WTC11 (cell line): ENCODE measurements around the gene MACF1. TPM values are rescaled to one million over a fixed set of nuclear protein-coding genes. Genes with fewer than 3 reads are reported as not detected.

Source experiments
- ATAC-seq: fragments of 200-7000 bp; cut with Tn5 transposase; 2 replicates; pipeline ENCODE4 v1.10.0; 2021; ENCODE audit warnings: mild to moderate bottlenecking, moderate library complexity
- CTCF ChIA-PET: fragments of 300-600 bp; sonication (Branson Sonifier 250); formaldehyde crosslinking; loops from one replicate; lab custom pipeline; 2021; ENCODE audit warnings: antibody characterized with exemption; lab: Charles Lee
- POLR2A ChIA-PET: fragments of 350-600 bp; sonication (Branson Sonifier 250); formaldehyde crosslinking; loops from one replicate; lab custom pipeline; 2021; ENCODE audit warnings: antibody characterized with exemption; lab: Charles Lee
- DNase-seq: peaks from one replicate; pipeline ENCODE4 v3.0.0; 2021; ENCODE audit warnings: low spot score
- H3K27ac Mint-ChIP-seq: 2 replicates; pipeline ENCODE4 v1.8.0; 2021; ENCODE audit warnings: mixed read lengths
- H3K27me3 Mint-ChIP-seq: 2 replicates; pipeline ENCODE4 v1.8.0; 2021; ENCODE audit warnings: low read depth, mild to moderate bottlenecking, moderate library complexity, mixed read lengths
- H3K36me3 Mint-ChIP-seq: 2 replicates; pipeline ENCODE4 v1.8.0; 2021; ENCODE audit warnings: mixed read lengths
- H3K4me1 Mint-ChIP-seq: 2 replicates; pipeline ENCODE4 v1.8.0; 2022; ENCODE audit warnings: mixed read lengths
- H3K4me3 Mint-ChIP-seq: 2 replicates; pipeline ENCODE4 v1.8.0; 2021; ENCODE audit warnings: mild to moderate bottlenecking, moderate library complexity, mixed read lengths
- H3K9me3 Mint-ChIP-seq: 2 replicates; pipeline ENCODE4 v1.8.0; 2021; ENCODE audit warnings: mixed read lengths
- CDX4 ChIP-seq: fragments of 250-450 bp; sonication (Bioruptor Pico); IDR thresholded peaks from 2 replicates; pipeline ENCODE4 v1.9.0; 2021; ENCODE audit warnings: moderate library complexity, mild to moderate bottlenecking, inconsistent platforms, borderline replicate concordance
- CREB1 ChIP-seq: sonication (generic); formaldehyde crosslinking; IDR thresholded peaks from 2 replicates; pipeline ENCODE4 v1.8.0; 2023; ENCODE audit warnings: mild to moderate bottlenecking, missing genetic modification reagents
- E2F4 ChIP-seq: sonication (generic); formaldehyde crosslinking; IDR thresholded peaks from 2 replicates; pipeline ENCODE4 v1.8.1; 2022; ENCODE audit warnings: low read depth, mild to moderate bottlenecking, moderate library complexity, missing genetic modification reagents, borderline replicate concordance
- FOXJ3 ChIP-seq: sonication (generic); formaldehyde crosslinking; IDR thresholded peaks from 2 replicates; pipeline ENCODE4 v1.9.0; 2021; ENCODE audit warnings: missing genetic modification reagents, mild to moderate bottlenecking, borderline replicate concordance
- IRF2 ChIP-seq: sonication (generic); formaldehyde crosslinking; IDR thresholded peaks from 2 replicates; pipeline ENCODE4 v1.8.0; 2022; ENCODE audit warnings: low read depth, missing genetic modification reagents, borderline replicate concordance
- KAT7 ChIP-seq: sonication (generic); formaldehyde crosslinking; IDR thresholded peaks from 2 replicates; pipeline ENCODE4 v1.8.1; 2023; ENCODE audit warnings: missing genetic modification reagents, mild to moderate bottlenecking, borderline replicate concordance
- MLX ChIP-seq: sonication (generic); formaldehyde crosslinking; IDR thresholded peaks from 2 replicates; pipeline ENCODE4 v1.8.1; 2023; ENCODE audit warnings: mild to moderate bottlenecking, missing genetic modification reagents, moderate library complexity
- PRDM15 ChIP-seq: sonication (generic); formaldehyde crosslinking; IDR thresholded peaks from 2 replicates; pipeline ENCODE4 v1.8.0; 2022; ENCODE audit warnings: missing genetic modification reagents
- RORB ChIP-seq: fragments of 250-450 bp; sonication (Bioruptor Pico); IDR thresholded peaks from 2 replicates; pipeline ENCODE4 v1.9.0; 2021; ENCODE audit warnings: mild to moderate bottlenecking
- SOX15 ChIP-seq: fragments of 250-450 bp; sonication (Bioruptor Pico); IDR thresholded peaks from 2 replicates; pipeline ENCODE4 v1.9.0; 2021; ENCODE audit warnings: mild to moderate bottlenecking
- TCF7 ChIP-seq: sonication (generic); formaldehyde crosslinking; IDR thresholded peaks from 2 replicates; pipeline ENCODE4 v1.8.0; 2022; ENCODE audit warnings: mild to moderate bottlenecking, low read depth, missing genetic modification reagents, moderate library complexity
- ZNF121 ChIP-seq: sonication (generic); formaldehyde crosslinking; IDR thresholded peaks from 2 replicates; pipeline ENCODE4 v1.8.0; 2023; ENCODE audit warnings: missing genetic modification reagents
- ZNF416 ChIP-seq: fragments of 250-450 bp; sonication (Bioruptor Pico); IDR thresholded peaks from 2 replicates; pipeline ENCODE4 v1.9.0; 2021; ENCODE audit warnings: mild to moderate bottlenecking, inconsistent platforms
- ZNF423 ChIP-seq: fragments of 250-450 bp; sonication (Bioruptor Pico); IDR thresholded peaks from 2 replicates; pipeline ENCODE4 v2.1.2; 2022; ENCODE audit warnings: mild to moderate bottlenecking, moderate library complexity
- ZNF532 ChIP-seq: fragments of 250-450 bp; sonication (Bioruptor Pico); IDR thresholded peaks from 2 replicates; pipeline ENCODE4 v1.9.0; 2021; ENCODE audit warnings: mild to moderate bottlenecking, borderline replicate concordance
- total RNA-seq: library from RNA; stranded (reverse); gene quantifications from 3 replicates; pipeline ENCODE4 v1.2.3, GENCODE V29; 2021

Gene MACF1
- total RNA-seq, 1 experiment from 2014 or later = 327 TPM

GRCh38 chr1:39332291-39332690 is 127.8 kb downstream of the MACF1 start (continued):
- no peak for TF ChIP-seq SOX15 (CRISPR knock-in tag)
- no peak for TF ChIP-seq CREB1 (CRISPR knock-in tag)
- no peak for TF ChIP-seq KAT7 (CRISPR knock-in tag)
- TF ChIP-seq ZNF121 = no peak
- no peak for TF ChIP-seq ZNF423 (CRISPR knock-in tag)
- no peak for TF ChIP-seq PRDM15 (CRISPR knock-in tag)

- H3K36me3 Mint-ChIP-seq = peaks cover 50% of the 10 kb centered on the region
- no peak for TF ChIP-seq RORB (CRISPR knock-in tag)
- TF ChIP-seq ZNF532 = no peak
- no peak for TF ChIP-seq MLX (CRISPR knock-in tag)
- TF ChIP-seq ZNF416 (CRISPR knock-in tag) = no peak
- no peak for TF ChIP-seq CREB1 (CRISPR knock-in tag)
- TF ChIP-seq IRF2 (CRISPR knock-in tag) = no peak
- no peak for TF ChIP-seq CDX4 (CRISPR knock-in tag)
- TF ChIP-seq KAT7 (CRISPR knock-in tag) = no peak
- no peak for TF ChIP-seq FOXJ3
- no peak for TF ChIP-seq E2F4 (CRISPR knock-in tag)
- TF ChIP-seq TCF7 (CRISPR knock-in tag) = no peak
- no peaks in the 10 kb centered on the region for H3K27me3 Mint-ChIP-seq
- no peak overlapping the region for H3K4me3 Mint-ChIP-seq
- H3K27ac Mint-ChIP-seq = no peak overlapping the region
- POLR2A ChIA-PET = no interaction called here
- DNase-seq = no peak
- H3K9me3 Mint-ChIP-seq = no peaks in the 10 kb centered on the region
- CTCF ChIA-PET = no interaction called here
- ATAC-seq = no peak
- H3K4me1 Mint-ChIP-seq = no peaks in the 10 kb centered on the region
Observed at GRCh38 chr1:39332828-39333227, 128.3 kb downstream of the MACF1 start.
